ENCODE results near the gene CRTAC1. TPM values are rescaled to one million over a fixed set of nuclear protein-coding genes. Genes with fewer than 3 reads are reported as not detected.

Gene CRTAC1
- total and polyA plus RNA-seq, 2 donors (not counting 3 experiments of a cell fraction or from before 2014, with no cell fraction given), result 1.4 to 3.0 TPM

DNA sequence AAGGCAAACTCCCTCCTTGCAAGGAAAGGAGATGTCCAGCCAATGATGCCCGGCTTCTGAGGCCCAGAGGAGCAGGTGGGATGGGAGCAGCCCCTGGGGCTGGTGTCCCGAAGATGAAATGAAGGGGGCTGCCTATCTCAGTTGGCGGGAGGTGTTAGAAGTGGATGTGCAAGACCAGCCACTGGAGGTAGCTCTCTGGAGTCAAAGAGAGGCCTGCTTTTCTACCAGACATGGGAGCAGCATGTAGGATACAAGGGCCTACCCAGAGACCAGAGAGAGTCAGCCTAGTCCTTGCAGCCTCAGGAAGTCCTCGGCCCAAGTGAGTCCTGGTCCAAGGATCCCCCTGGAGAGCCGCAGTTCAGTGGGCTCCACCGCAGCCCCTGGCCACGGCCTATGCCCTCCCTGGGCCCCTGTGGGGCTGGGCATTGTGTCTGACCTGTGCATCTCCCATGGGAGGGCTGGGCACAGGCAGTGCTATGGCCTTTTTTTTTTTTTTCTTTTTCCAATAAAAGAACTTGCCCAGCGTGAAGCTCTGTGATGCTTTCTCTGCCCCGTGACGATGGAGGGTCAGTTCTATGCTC is 163.1 kb downstream of the CRTAC1 start:
- Histone ChIP-seq H3K27me3 (ENCODE audit: control insufficient read depth in 2 of 2, insufficient read depth in 2 of 2, low read length in 2 of 2) (peaks cover 9 to 15% of the 10 kb centered on the region in 2 experiments), H3K9me3 (replicated peaks; ENCODE audit: control insufficient read depth, insufficient read depth, low read length) (no peaks in the 10 kb centered on the region), H3K4me1 (ENCODE audit: control insufficient read depth, extremely low read depth, insufficient read depth, low read length) (peaks cover 5% of the 10 kb centered on the region), H3K4me2 (ENCODE audit: insufficient read depth, low read length) (no peak overlapping the region), H3K9me1 (replicated peaks; ENCODE audit: control insufficient read depth, extremely low read depth, insufficient read depth, low read length) (no peaks in the 10 kb centered on the region), H3K4me3 (replicated peaks in 1 of 3; ENCODE audit: insufficient read depth in 1 of 3, low read depth in 1 of 3, low read length in 3 of 3) (no peak overlapping the region), H4K20me1 (replicated peaks; ENCODE audit: control insufficient read depth, extremely low read depth, insufficient read depth, low read length) (no peaks in the 10 kb centered on the region), H3K36me3 (ENCODE audit: control insufficient read depth in 2 of 2, extremely low read depth in 1 of 2, insufficient read depth in 2 of 2, low read length in 2 of 2) (no peaks in the 10 kb centered on the region), H3K27ac (ENCODE audit: insufficient read depth, low read depth, low read length) (no peak overlapping the region), H3K79me2 (ENCODE audit: control insufficient read depth, insufficient read depth, low read length) (no peaks in the 10 kb centered on the region), H2AFZ (ENCODE audit: low read depth, low read length) (no peak overlapping the region), H3K9ac (replicated peaks; ENCODE audit: extremely low read depth, insufficient read depth, low read length) (no peak overlapping the region)
- intact Hi-C loops (cut with micrococcal nuclease) (no loop called here), dilution Hi-C loops (cut with MboI; ENCODE audit: extremely low pct_ligation_motif_present, low sequenced_read_pairs) (no loop called here)
- no peak for FAIRE-seq
- BruUV-seq (replicated peaks), result no TSS peak
- no peak for DNase-seq (ENCODE audit: low read depth, low spot score)
- CTCF ChIA-PET, result interaction anchor here (1.0 to 5.9 kb wide), 3 partner anchors 9 to 107 kb away, joined by 3 to 118 read pairs (median 9); no protein-coding TSS in a partner anchor
- POLR2A ChIA-PET, result no interaction called here
- TF ChIP-seq MYC (IDR thresholded peaks at IDR 0.05; ENCODE audit: low read depth, low read length) (no peak), JUN (IDR thresholded peaks at IDR 0.05; ENCODE audit: borderline replicate concordance, insufficient read depth, insufficient read length, low read depth) (no peak), POLR2AphosphoS5 (IDR thresholded peaks at IDR 0.05; ENCODE audit: insufficient read depth, low read depth, low read length) (no peak), GATA2 (IDR thresholded peaks at IDR 0.05; ENCODE audit: insufficient read depth, insufficient read length, low read depth, low read length) (no peak), FOS (IDR thresholded peaks at IDR 0.05; ENCODE audit: borderline replicate concordance, insufficient read depth, low read length) (no peak), POLR2A (IDR thresholded peaks at IDR 0.05; ENCODE audit: low read depth, low read length) (no peak), EZH2 (IDR thresholded peaks at IDR 0.05; ENCODE audit: borderline replicate concordance, low read depth, low read length, severe bottlenecking) (no peak)
- TF ChIP-seq, protein P1, sequence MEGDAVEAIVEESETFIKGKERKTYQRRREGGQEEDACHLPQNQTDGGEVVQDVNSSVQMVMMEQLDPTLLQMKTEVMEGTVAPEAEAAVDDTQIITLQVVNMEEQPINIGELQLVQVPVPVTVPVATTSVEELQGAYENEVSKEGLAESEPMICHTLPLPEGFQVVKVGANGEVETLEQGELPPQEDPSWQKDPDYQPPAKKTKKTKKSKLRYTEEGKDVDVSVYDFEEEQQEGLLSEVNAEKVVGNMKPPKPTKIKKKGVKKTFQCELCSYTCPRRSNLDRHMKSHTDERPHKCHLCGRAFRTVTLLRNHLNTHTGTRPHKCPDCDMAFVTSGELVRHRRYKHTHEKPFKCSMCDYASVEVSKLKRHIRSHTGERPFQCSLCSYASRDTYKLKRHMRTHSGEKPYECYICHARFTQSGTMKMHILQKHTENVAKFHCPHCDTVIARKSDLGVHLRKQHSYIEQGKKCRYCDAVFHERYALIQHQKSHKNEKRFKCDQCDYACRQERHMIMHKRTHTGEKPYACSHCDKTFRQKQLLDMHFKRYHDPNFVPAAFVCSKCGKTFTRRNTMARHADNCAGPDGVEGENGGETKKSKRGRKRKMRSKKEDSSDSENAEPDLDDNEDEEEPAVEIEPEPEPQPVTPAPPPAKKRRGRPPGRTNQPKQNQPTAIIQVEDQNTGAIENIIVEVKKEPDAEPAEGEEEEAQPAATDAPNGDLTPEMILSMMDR (IDR thresholded peaks at IDR 0.05; ENCODE audit: extremely low read depth in 1 of 2, insufficient read depth in 1 of 2, low read depth in 1 of 2, low read length in 2 of 2), result no peak
- TF ChIP-seq, protein P2, sequence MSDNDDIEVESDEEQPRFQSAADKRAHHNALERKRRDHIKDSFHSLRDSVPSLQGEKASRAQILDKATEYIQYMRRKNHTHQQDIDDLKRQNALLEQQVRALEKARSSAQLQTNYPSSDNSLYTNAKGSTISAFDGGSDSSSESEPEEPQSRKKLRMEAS (IDR thresholded peaks at IDR 0.05; ENCODE audit: insufficient read depth, insufficient read length), result no peak
